ENCODE results near the gene DOCK8. TPM values are rescaled to one million over a fixed set of nuclear protein-coding genes. Genes with fewer than 3 reads are reported as not detected.

The DOCK8 gene
- total and polyA plus RNA-seq, 10 of the 15 experiments (the other 5 are each of a cell fraction or from before 2014, with no cell fraction given) = 35.4 to 100 (median 44.7) TPM

DNA sequence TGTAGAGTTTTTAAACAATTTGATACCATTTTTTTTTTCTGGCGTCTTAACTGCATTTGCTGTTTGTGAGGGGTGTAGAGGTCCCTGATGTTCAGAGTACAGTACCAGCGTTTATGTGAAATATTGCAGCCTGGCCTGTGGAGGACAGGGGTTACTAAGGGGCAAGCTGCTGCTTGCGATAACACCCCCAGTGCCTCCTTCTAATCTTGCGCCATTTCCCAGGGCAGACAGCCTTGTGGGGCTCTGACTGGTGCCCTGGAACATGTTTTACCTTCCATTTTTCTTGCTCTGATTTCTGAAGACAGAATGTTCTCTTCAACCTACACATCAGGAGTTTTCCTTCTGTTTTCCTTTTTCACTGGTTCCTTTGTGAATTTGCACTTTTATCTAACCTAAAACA lies 142.9 kb downstream of the DOCK8 start:
- 98% methylated on average over 4 of the region's 4 CpGs for WGBS (ENCODE audit: insufficient coverage, insufficient replicate concordance, low lambda C conversion rate, missing lambda C conversion rate)
- intact Hi-C loops (cut with micrococcal nuclease; ENCODE audit: unreplicated experiment) (no loop called here), in situ Hi-C loops (cut with MboI) (no loop called here)
- H3K4me1 ChIP-seq (ENCODE audit: control insufficient read depth, insufficient read depth, low read length) = no peaks in the 10 kb centered on the region
- CTCF ChIA-PET = no interaction called here
- FAIRE-seq (no peak), ATAC-seq (no peak), DNase-seq (ENCODE audit: low read depth, low spot score) (no peak)
- H3K4me2 ChIP-seq (ENCODE audit: control insufficient read depth, insufficient read depth) = no peak overlapping the region
- POLR2A ChIA-PET = no interaction called here
- no peaks in the 10 kb centered on the region for H3K27me3 ChIP-seq (replicated peaks in 1 of 2; ENCODE audit: control insufficient read depth in 2 of 2, insufficient read depth in 2 of 2, low read length in 1 of 2)
- H3K79me2 ChIP-seq (ENCODE audit: control insufficient read depth, insufficient read depth, low read length) = no peaks in the 10 kb centered on the region
- no peak overlapping the region for H3K4me3 ChIP-seq
- BruUV-seq (replicated peaks) = no TSS peak
- SMC1A ChIA-PET (ENCODE audit: uncharacterized antibody, unreplicated experiment) = no interaction called here
- RAD21 ChIA-PET (ENCODE audit: unreplicated experiment) = no interaction called here
- no peak overlapping the region for H2AFZ ChIP-seq (ENCODE audit: control insufficient read depth, low read depth, low read length)
- H3K9ac ChIP-seq (ENCODE audit: control insufficient read depth, insufficient read depth, low read length) = no peak overlapping the region
- H4K20me1 ChIP-seq (ENCODE audit: control insufficient read depth, insufficient read depth) = 0 out of 2 replicates have a peak, but pooled peaks cover 2% of the 10 kb centered on the region
- H3K9me3 ChIP-seq (replicated peaks; ENCODE audit: control insufficient read depth, insufficient read depth, low read length) = no peaks in the 10 kb centered on the region
- H3K36me3 ChIP-seq (ENCODE audit: control insufficient read depth in 2 of 2, insufficient read depth in 2 of 2, low read length in 1 of 2) = peaks cover 9 to 25% of the 10 kb centered on the region in 2 experiments
- no peak overlapping the region for H3K27ac ChIP-seq (ENCODE audit: control insufficient read depth, insufficient read depth)
- no peak for TF ChIP-seq CHD2 (IDR thresholded peaks at IDR 0.05; ENCODE audit: borderline replicate concordance, low read depth, low read length)
- TF ChIP-seq NR2C1 (IDR thresholded peaks at IDR 0.05) = no peak
- no peak for TF ChIP-seq BMI1 (IDR thresholded peaks at IDR 0.05; ENCODE audit: borderline replicate concordance)
- no peak for TF ChIP-seq SRF (IDR thresholded peaks at IDR 0.05; ENCODE audit: low read depth in 2 of 2, low read length in 2 of 2)
- TF ChIP-seq RUNX3 (IDR thresholded peaks at IDR 0.05; ENCODE audit: low read length) = no peak

DNA sequence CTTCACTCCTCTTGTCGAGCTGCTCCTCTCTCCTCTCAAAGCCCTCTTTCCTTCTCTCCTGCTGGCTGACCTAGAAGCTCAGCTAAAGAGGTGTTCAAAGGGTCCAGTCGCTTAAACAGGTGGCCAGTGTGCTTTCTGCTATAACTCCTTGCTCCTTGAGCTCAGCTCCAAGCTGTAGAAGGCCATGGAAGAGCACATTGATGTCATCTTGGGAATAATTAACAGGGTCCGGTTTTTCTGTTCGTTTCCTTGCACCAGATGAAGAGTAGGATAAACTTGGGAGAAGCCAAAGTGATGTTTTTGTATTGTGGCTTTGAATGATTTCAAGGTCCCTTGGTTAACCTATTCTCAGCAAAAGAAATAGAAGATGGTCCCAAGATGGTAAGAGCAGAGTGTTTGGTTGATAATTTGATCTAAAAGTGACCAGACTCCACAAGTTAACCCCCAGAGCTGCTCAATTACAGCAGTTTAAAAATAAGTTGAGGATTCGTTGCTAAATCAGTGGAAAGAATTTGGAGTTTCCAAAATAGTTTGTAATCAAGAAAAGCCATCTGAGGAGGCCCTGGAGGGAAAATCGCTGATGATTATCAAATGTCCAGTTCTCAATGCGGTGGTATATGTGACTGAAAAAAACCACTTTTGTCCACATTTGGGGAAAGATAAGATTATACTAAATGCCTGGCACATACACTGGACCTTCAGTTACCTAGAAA lies 148.1 kb downstream of the DOCK8 start:
- Histone ChIP-seq H3K4me2 (ENCODE audit: control insufficient read depth, insufficient read depth) (no peak overlapping the region), H3K9me3 (replicated peaks; ENCODE audit: control insufficient read depth, insufficient read depth, low read length) (no peaks in the 10 kb centered on the region), H4K20me1 (ENCODE audit: control insufficient read depth, insufficient read depth) (0 out of 2 replicates have a peak, but pooled peaks cover 2% of the 10 kb centered on the region), H3K36me3 (ENCODE audit: control insufficient read depth in 2 of 2, insufficient read depth in 2 of 2, low read length in 1 of 2) (peaks cover 6 to 20% of the 10 kb centered on the region in 2 experiments; a peak in 3 of 4 replicates), H3K9ac (ENCODE audit: control insufficient read depth, insufficient read depth, low read length) (no peak overlapping the region), H3K27ac (ENCODE audit: control insufficient read depth, insufficient read depth) (no peak overlapping the region), H3K4me1 (ENCODE audit: control insufficient read depth, insufficient read depth, low read length) (no peaks in the 10 kb centered on the region), H3K27me3 (replicated peaks in 1 of 2; ENCODE audit: control insufficient read depth in 2 of 2, insufficient read depth in 2 of 2, low read length in 1 of 2) (no peaks in the 10 kb centered on the region), H3K4me3 (no peak overlapping the region), H3K79me2 (ENCODE audit: control insufficient read depth, insufficient read depth, low read length) (no peaks in the 10 kb centered on the region), H2AFZ (ENCODE audit: control insufficient read depth, low read depth, low read length) (no peak overlapping the region)
- DNase-seq (ENCODE audit: low read depth, low spot score) (no peak), ATAC-seq (no peak), FAIRE-seq (no peak)
- ChIA-PET CTCF (no interaction called here), SMC1A (ENCODE audit: uncharacterized antibody, unreplicated experiment) (interaction anchor here (1.0 kb wide), 1 partner anchor 13 kb away, joined by 3 read pairs; no protein-coding TSS in a partner anchor), POLR2A (no interaction called here), RAD21 (ENCODE audit: unreplicated experiment) (no interaction called here)
- 89% methylated on average over 7 of the region's 7 CpGs for WGBS (ENCODE audit: insufficient coverage, insufficient replicate concordance, low lambda C conversion rate, missing lambda C conversion rate)
- in situ Hi-C loops (cut with MboI) = no loop called here
- BruUV-seq (replicated peaks) = no TSS peak
- intact Hi-C loops (cut with micrococcal nuclease; ENCODE audit: unreplicated experiment) = no loop called here
- TF ChIP-seq MEF2B (IDR thresholded peaks at IDR 0.05; ENCODE audit: partially characterized antibody, poor library complexity, severe bottlenecking) = no peak
- TF ChIP-seq, protein P1, sequence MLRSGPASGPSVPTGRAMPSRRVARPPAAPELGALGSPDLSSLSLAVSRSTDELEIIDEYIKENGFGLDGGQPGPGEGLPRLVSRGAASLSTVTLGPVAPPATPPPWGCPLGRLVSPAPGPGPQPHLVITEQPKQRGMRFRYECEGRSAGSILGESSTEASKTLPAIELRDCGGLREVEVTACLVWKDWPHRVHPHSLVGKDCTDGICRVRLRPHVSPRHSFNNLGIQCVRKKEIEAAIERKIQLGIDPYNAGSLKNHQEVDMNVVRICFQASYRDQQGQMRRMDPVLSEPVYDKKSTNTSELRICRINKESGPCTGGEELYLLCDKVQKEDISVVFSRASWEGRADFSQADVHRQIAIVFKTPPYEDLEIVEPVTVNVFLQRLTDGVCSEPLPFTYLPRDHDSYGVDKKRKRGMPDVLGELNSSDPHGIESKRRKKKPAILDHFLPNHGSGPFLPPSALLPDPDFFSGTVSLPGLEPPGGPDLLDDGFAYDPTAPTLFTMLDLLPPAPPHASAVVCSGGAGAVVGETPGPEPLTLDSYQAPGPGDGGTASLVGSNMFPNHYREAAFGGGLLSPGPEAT (IDR thresholded peaks at IDR 0.05; ENCODE audit: low read depth) = no peak
- TF ChIP-seq HDAC2 (IDR thresholded peaks at IDR 0.05) = no peak
- no peak for TF ChIP-seq MEF2A (IDR thresholded peaks at IDR 0.05; ENCODE audit: insufficient read depth, low read depth, low read length)
- TF ChIP-seq TBL1XR1 (IDR thresholded peaks at IDR 0.05; ENCODE audit: low read depth, low read length) = no peak
- no peak for TF ChIP-seq ZSCAN29 (IDR thresholded peaks at IDR 0.05)
- TF ChIP-seq NR2F1 (conservative IDR thresholded peaks at IDR 0.05) = no peak
- TF ChIP-seq TARDBP (IDR thresholded peaks at IDR 0.05; ENCODE audit: borderline replicate concordance) = no peak
- no peak for TF ChIP-seq PAX8 (IDR thresholded peaks at IDR 0.05)
- TF ChIP-seq HDAC6 (IDR thresholded peaks at IDR 0.05; ENCODE audit: unreplicated experiment) = no peak
- no peak for TF ChIP-seq SUPT20H (IDR thresholded peaks at IDR 0.05; ENCODE audit: borderline replicate concordance, control insufficient read depth, low read depth, low read length)
- no peak for TF ChIP-seq BRCA1 (IDR thresholded peaks at IDR 0.05; ENCODE audit: low read depth, low read length)

All from GM12878 (cell line).